Diencephalon (tissue), 1 donor: ENCODE measurements around the gene CCPG1. TPM values are rescaled to one million over a fixed set of nuclear protein-coding genes. Genes with fewer than 3 reads are reported as not detected.

ENCODE experiments used
- total RNA-seq: library from RNA; depleted of rRNA; stranded (reverse); fragments of >200 nt; gene quantifications from one replicate; pipeline ENCODE4 v1.2.3, GENCODE V29; 2014

Gene CCPG1
- 41.5 TPM for total RNA-seq

GRCh38 chr15:55408012-55408928 is at the start of gene CCPG1, which contains the start of gene PIERCE2:
CCPG1 (minus strand) TSS chr15:55408359; CDS start chr15:55389424, 18,935 bp downstream.
PIERCE2 (plus strand) TSS chr15:55408495; CDS start chr15:55408769, 274 bp downstream.

GRCh38 chr15:55318588-55319494 is 89.3 kb downstream of the CCPG1 start, which contains the start of the genes PIGB and PIGBOS1:
PIGB (plus strand) TSS chr15:55319222; CDS start chr15:55319251, 29 bp downstream.
PIGBOS1 (minus strand) TSS chr15:55319123; CDS start chr15:55317792, 1,331 bp downstream.

Other genes starting within 250 kb of the CCPG1 start
- gene RSL24D1, start 211.4 kb downstream of the CCPG1 start, total RNA-seq: 113 TPM
- 4.6 TPM for gene RAB27A, start 118.5 kb downstream of the CCPG1 start, total RNA-seq
- 8.5 TPM for gene PIGBOS1, start 89.2 kb downstream of the CCPG1 start, total RNA-seq
- gene PIGB, start 89.1 kb downstream of the CCPG1 start, total RNA-seq: 11.3 TPM
- gene PIERCE2, start 136 bp upstream of the CCPG1 start, total RNA-seq: 6.7 TPM
- gene DNAAF4, start 99.9 kb upstream of the CCPG1 start, total RNA-seq: 11.3 TPM
- gene PYGO1, start 180.0 kb upstream of the CCPG1 start, total RNA-seq: 53.1 TPM